CD4-positive, alpha-beta T cell treated with Interleukin-2 at 100 ng/mL for 4 hours (primary cell): ENCODE results near the gene ABCC4.

ENCODE experiments used
- DNase-seq: peaks from one replicate; pipeline ENCODE4 v3.0.0-alpha.2; 2020; ENCODE audit warnings: low spot score

Gene ABCC4

GRCh38 chr13:94992036-94992960 is 309.0 kb downstream of the ABCC4 start:
- no peak for DNase-seq

- DNase-seq = no peak
Observed at GRCh38 chr13:94988654-94989053, 312.6 kb downstream of the ABCC4 start.

GRCh38 chr13:94987869-94988268 is 313.4 kb downstream of the ABCC4 start:
- no peak for DNase-seq

- DNase-seq = no peak
Observed at GRCh38 chr13:94987081-94987480, 314.2 kb downstream of the ABCC4 start.

- DNase-seq = no peak
Observed at GRCh38 chr13:94984958-94985357, 316.3 kb downstream of the ABCC4 start.

GRCh38 chr13:94978516-94978915 is 322.7 kb downstream of the ABCC4 start:
- DNase-seq = no peak

- DNase-seq = no peak
Observed at GRCh38 chr13:94974015-94974951, 327.0 kb downstream of the ABCC4 start.

GRCh38 chr13:94972262-94972661 is 329.0 kb downstream of the ABCC4 start:
- no peak for DNase-seq
